Stimulated activated CD4-positive, alpha-beta T cell treated with anti-CD3 and anti-CD28 coated beads, Interleukin-15, amount 100 ng/mL, for 48 hours (primary cell): ENCODE data around the gene MAP2K7.

Experiments used
- DNase-seq, 2 donors: peaks; one replicate each; pipeline ENCODE4 v3.0.0-alpha.2; 2020; ENCODE audit warnings: low read depth in 2 of 2

MAP2K7 gene

GRCh38 chr19:7918615-7919421, 15.1 kb downstream of the MAP2K7 start:
- DNase-seq: no peak

- peak; percentile 94 to 96 for DNase-seq
These were observed 16.2 kb downstream of the MAP2K7 start, which contains the start of gene SNAPC2 for GRCh38 chr19:7919610-7920518. SNAPC2 (plus strand) TSS chr19:7920338; CDS start chr19:7920367, 29 bp downstream.

GRCh38 chr19:7920519-7921301, 17.0 kb downstream of the MAP2K7 start:
- peak; percentile 100 for DNase-seq

- DNase-seq: no peak
These were observed 17.8 kb downstream of the MAP2K7 start for GRCh38 chr19:7921302-7921966.

GRCh38 chr19:7921967-7922835, 18.5 kb downstream of the MAP2K7 start:
- no peak for DNase-seq

- no peak for DNase-seq
These were observed 19.1 kb downstream of the MAP2K7 start for GRCh38 chr19:7922836-7923195.

GRCh38 chr19:7923295-7924191, 19.9 kb downstream of the MAP2K7 start:
- no peak for DNase-seq

GRCh38 chr19:7924241-7924640, 20.6 kb downstream of the MAP2K7 start:
- no peak for DNase-seq

GRCh38 chr19:7924651-7925170, 21.0 kb downstream of the MAP2K7 start:
- DNase-seq: no peak

- DNase-seq: peak; percentile 70 to 73
These were observed 21.6 kb downstream of the MAP2K7 start for GRCh38 chr19:7925171-7925851.

- peak; percentile 46 to 74 for DNase-seq
These were observed 22.5 kb downstream of the MAP2K7 start, which contains the start of gene CTXN1 for GRCh38 chr19:7926021-7926726. CTXN1 (minus strand) TSS chr19:7926135; CDS start chr19:7925538, 597 bp downstream.

GRCh38 chr19:7926727-7927604, 23.3 kb downstream of the MAP2K7 start:
- DNase-seq: no peak

GRCh38 chr19:7927605-7928333, 24.1 kb downstream of the MAP2K7 start:
- DNase-seq: no peak

GRCh38 chr19:7928334-7928706, 24.6 kb downstream of the MAP2K7 start:
- no peak for DNase-seq

- DNase-seq: peak; percentile 47
These were observed 25.3 kb downstream of the MAP2K7 start for GRCh38 chr19:7928741-7929701.
